GM12878 (cell line): ENCODE results near the gene BPI. TPM values are rescaled to one million over a fixed set of nuclear protein-coding genes. Genes with fewer than 3 reads are reported as not detected.

ENCODE experiments used
- ATAC-seq: fragments of 200-7000 bp; cut with Tn5 transposase; 3 replicates; pipeline ENCODE4 v1.9.1; 2020; ENCODE audit warnings: mild to moderate bottlenecking, moderate library complexity
- BruUV-seq: library from RNA; stranded (reverse); fragments of 400-500 nt; replicated peaks from 2 replicates; lab custom pipeline; 2021; lab: Mats Ljungman, UMichigan
- CTCF ChIA-PET: fragments of 300-600 bp; sonication (Branson Sonifier 250); formaldehyde crosslinking; extraction: SDS; loops from one replicate; lab custom pipeline; 2021; ENCODE audit warnings: inconsistent platforms; lab: Yijun Ruan, JAX
- POLR2A ChIA-PET: fragments of 350-600 bp; formaldehyde crosslinking; extraction: SDS; loops from one replicate; lab custom pipeline; 2021; ENCODE audit warnings: inconsistent platforms; lab: Charles Lee
- RAD21 ChIA-PET: fragments of 300-600 bp; sonication (Branson Sonifier 250); formaldehyde crosslinking; loops from one replicate; lab custom pipeline; 2023; ENCODE audit warnings: antibody characterized with exemption; ENCODE audit not compliant: unreplicated experiment; lab: Charles Lee
- SMC1A ChIA-PET: fragments of 300-600 bp; sonication (Branson Sonifier 250); formaldehyde crosslinking; loops from one replicate; lab custom pipeline; 2023; ENCODE audit not compliant: unreplicated experiment, uncharacterized antibody; lab: Charles Lee
- DNase-seq: peaks from one replicate; pipeline ENCODE4 v3.0.0-alpha.2; 2011; ENCODE audit warnings: low read depth, low spot score
- FAIRE-seq: peaks from 3 replicates; lab custom pipeline; 2011; peaks lifted over from hg19 to GRCh38; lab: Jason Lieb, UNC
- H2AFZ ChIP-seq: 2 replicates; pipeline ENCODE4 v1.6.0; 2011; ENCODE audit warnings: low read depth, low read length, control low read depth; ENCODE audit not compliant: control insufficient read depth
- H3K27ac ChIP-seq: 2 replicates; pipeline ENCODE4 v1.5.1; 2011; ENCODE audit warnings: control low read depth; ENCODE audit not compliant: control insufficient read depth, insufficient read depth
- H3K27me3 ChIP-seq, 2 experiments: replicated peaks in 1 of 2; 2 replicates each; pipeline versions ENCODE4 v1.6.0 to v1.6.1; 2011; ENCODE audit warnings: low read length in 1 of 2; ENCODE audit not compliant: control insufficient read depth in 2 of 2, insufficient read depth in 2 of 2
- H3K36me3 ChIP-seq, 2 experiments: 2 replicates each; pipeline ENCODE4 v1.5.1; 2011; ENCODE audit warnings: low read length in 1 of 2; ENCODE audit not compliant: control insufficient read depth in 2 of 2, insufficient read depth in 2 of 2
- H3K4me1 ChIP-seq: 2 replicates; pipeline ENCODE4 v1.6.1; 2011; ENCODE audit warnings: mild to moderate bottlenecking, low read length, moderate library complexity, mixed read lengths; ENCODE audit not compliant: control insufficient read depth, insufficient read depth
- H3K4me2 ChIP-seq: 2 replicates; pipeline ENCODE4 v1.6.0; 2011; ENCODE audit warnings: control low read depth; ENCODE audit not compliant: control insufficient read depth, insufficient read depth
- H3K4me3 ChIP-seq: fragments of 200-600 bp; sonication (generic); 2 replicates; pipeline ENCODE4 v1.5.1; 2016
- H3K79me2 ChIP-seq: 2 replicates; pipeline ENCODE4 v1.6.0; 2011; ENCODE audit warnings: low read length; ENCODE audit not compliant: control insufficient read depth, insufficient read depth
- H3K9ac ChIP-seq: 2 replicates; pipeline ENCODE4 v1.8.0; 2011; ENCODE audit warnings: low read length, control low read depth, mixed read lengths; ENCODE audit not compliant: control insufficient read depth, insufficient read depth
- H3K9me3 ChIP-seq: replicated peaks from 3 replicates; pipeline ENCODE4 v1.5.1; 2011; ENCODE audit warnings: mild to moderate bottlenecking, low read length; ENCODE audit not compliant: control insufficient read depth, insufficient read depth
- H4K20me1 ChIP-seq: 2 replicates; pipeline ENCODE4 v1.6.0; 2011; ENCODE audit not compliant: control insufficient read depth, insufficient read depth
- BHLHE40 ChIP-seq, 2 experiments: fragments of 450-650 bp in 1 of 2; IDR thresholded peaks; 2 replicates each; pipeline ENCODE4 v1.6.1; 2011 to 2017; ENCODE audit warnings: low read depth in 2 of 2, borderline replicate concordance in 1 of 2, improper control_type of control experiment in 1 of 2, low read length in 1 of 2, mild to moderate bottlenecking in 1 of 2
- BRCA1 ChIP-seq: IDR thresholded peaks from 2 replicates; pipeline ENCODE4 v1.6.1; 2011; ENCODE audit warnings: low read depth, low read length, improper control_type of control experiment
- CEBPB ChIP-seq, 2 experiments: fragments of 150-350 bp in 1 of 2; IDR thresholded peaks; 2 replicates each; pipeline ENCODE4 v1.6.1; 2012 to 2014; ENCODE audit warnings: low read depth in 2 of 2, low read length in 2 of 2, borderline replicate concordance in 1 of 2, inconsistent platforms in 1 of 2
- CREB1 ChIP-seq: IDR thresholded peaks from 2 replicates; pipeline ENCODE4 v1.6.1; 2012; ENCODE audit warnings: low read depth, mild to moderate bottlenecking, inconsistent platforms
- E2F4 ChIP-seq: IDR thresholded peaks from 2 replicates; pipeline ENCODE4 v1.6.1; 2012; ENCODE audit warnings: low read depth, low read length, improper control_type of control experiment
- EED ChIP-seq: sonication (generic); IDR thresholded peaks from 2 replicates; pipeline ENCODE4 v1.6.1; 2016; ENCODE audit warnings: antibody characterized with exemption, low read depth
- JUND ChIP-seq: IDR thresholded peaks from 2 replicates; pipeline ENCODE4 v1.6.1; 2012; ENCODE audit warnings: low read depth, mild to moderate bottlenecking, low read length, improper control_type of control experiment, moderate library complexity
- KAT2A ChIP-seq: conservative IDR thresholded peaks from 2 replicates; pipeline ENCODE4 v1.6.1; 2011; ENCODE audit warnings: low read depth, low read length; ENCODE audit not compliant: control insufficient read depth
- MYC ChIP-seq: IDR thresholded peaks from 2 replicates; pipeline ENCODE4 v1.6.1; 2011; ENCODE audit warnings: mild to moderate bottlenecking, low read length, moderate library complexity, inconsistent platforms; ENCODE audit not compliant: insufficient read depth, insufficient replicate concordance, insufficient read length, severe bottlenecking
- NFXL1 ChIP-seq: fragments of 450-650 bp; IDR thresholded peaks from 2 replicates; pipeline ENCODE4 v1.6.1; 2017; ENCODE audit warnings: antibody characterized with exemption, mild to moderate bottlenecking, borderline replicate concordance
- PAX8 ChIP-seq: fragments of 450-650 bp; IDR thresholded peaks from 2 replicates; pipeline ENCODE4 v1.6.1; 2017; ENCODE audit warnings: mild to moderate bottlenecking, moderate library complexity
- PML ChIP-seq: IDR thresholded peaks from 2 replicates; pipeline ENCODE4 v1.6.1; 2012; ENCODE audit warnings: low read length, inconsistent platforms
- RUNX3 ChIP-seq: IDR thresholded peaks from 2 replicates; pipeline ENCODE4 v1.6.1; 2012; ENCODE audit warnings: low read length, inconsistent platforms
- SREBF2 ChIP-seq: IDR thresholded peaks from 2 replicates; pipeline ENCODE4 v1.6.1; 2012; ENCODE audit warnings: mild to moderate bottlenecking, low read length
- STAT3 ChIP-seq: IDR thresholded peaks from 2 replicates; pipeline ENCODE4 v1.6.1; 2011; ENCODE audit warnings: low read depth, low read length, improper control_type of control experiment
- WRNIP1 ChIP-seq: IDR thresholded peaks from 2 replicates; pipeline ENCODE4 v1.6.1; 2011; ENCODE audit warnings: low read depth, low read length, improper control_type of control experiment, borderline replicate concordance
- ZNF622 ChIP-seq: fragments of 450-650 bp; IDR thresholded peaks from 2 replicates; pipeline ENCODE4 v1.6.1; 2017; ENCODE audit warnings: mild to moderate bottlenecking, inconsistent platforms
- WGBS: methylation state at CpG from one replicate; pipeline ENCODE4 v1.1.6; 2016; ENCODE audit warnings: low lambda C conversion rate; ENCODE audit not compliant: insufficient replicate concordance, insufficient coverage; ENCODE audit errors: missing lambda C conversion rate; 5-methylcytosine and 5-hydroxymethylcytosine counted together
- in situ Hi-C: fragments of 300-500 bp; cut with MboI; formaldehyde crosslinking; loops from 9 replicates; pipeline ENCODE4 v1.14.3; 2018; ENCODE audit warnings: mixed read lengths
- intact Hi-C: fragments of 100-400 bp; cut with micrococcal nuclease; formaldehyde crosslinking; loops from one replicate; pipeline ENCODE4 v1.14.2; 2022; ENCODE audit not compliant: unreplicated experiment
- polyA plus RNA-seq, 11 experiments: library from polyadenylated mRNA; depleted of rRNA in 4 of 11; unstranded in 6 of 11; stranded (reverse) in 5 of 11; fragments of >200 nt; fragmentation: Nextera tagmentation in 4 of 11; fragmentation: Illumina TruSeq in 1 of 11; extraction: Ambion mirVana in 4 of 11; extraction: Trizol in 1 of 11; gene quantifications; 1 replicate in 1 of 11; 2 replicates in 10 of 11; pipeline versions ENCODE4 v1.2.1 to v1.2.3, GENCODE V29; 2011 to 2016; ENCODE audit warnings: inconsistent platforms in 2 of 11, missing spikeins in 2 of 11, low read depth in 1 of 11
- total RNA-seq, 4 experiments: library from RNA; depleted of rRNA in 3 of 4; stranded (reverse); fragments of >200 nt in 3 of 4; fragmentation: Illumina TruSeq in 1 of 4; extraction: Trizol in 1 of 4; gene quantifications; 2 replicates each; pipeline versions ENCODE4 v1.2.1 to v1.2.3, GENCODE V29; 2013 to 2021
- TF ChIP-seq, protein P1 (sequence below): IDR thresholded peaks from 2 replicates; pipeline ENCODE4 v1.6.1; 2012; ENCODE audit warnings: low read depth, low read length, improper control_type of control experiment
- TF ChIP-seq, protein P2 (sequence below): fragments of 450-650 bp; IDR thresholded peaks from 2 replicates; pipeline ENCODE4 v1.6.1; 2018; ENCODE audit warnings: borderline replicate concordance, mild to moderate bottlenecking; ENCODE audit not compliant: partially characterized antibody

The BPI gene
- total and polyA plus RNA-seq, 10 of the 15 experiments (the other 5 are each of a cell fraction or from before 2014, with no cell fraction given): not detected

DNA sequence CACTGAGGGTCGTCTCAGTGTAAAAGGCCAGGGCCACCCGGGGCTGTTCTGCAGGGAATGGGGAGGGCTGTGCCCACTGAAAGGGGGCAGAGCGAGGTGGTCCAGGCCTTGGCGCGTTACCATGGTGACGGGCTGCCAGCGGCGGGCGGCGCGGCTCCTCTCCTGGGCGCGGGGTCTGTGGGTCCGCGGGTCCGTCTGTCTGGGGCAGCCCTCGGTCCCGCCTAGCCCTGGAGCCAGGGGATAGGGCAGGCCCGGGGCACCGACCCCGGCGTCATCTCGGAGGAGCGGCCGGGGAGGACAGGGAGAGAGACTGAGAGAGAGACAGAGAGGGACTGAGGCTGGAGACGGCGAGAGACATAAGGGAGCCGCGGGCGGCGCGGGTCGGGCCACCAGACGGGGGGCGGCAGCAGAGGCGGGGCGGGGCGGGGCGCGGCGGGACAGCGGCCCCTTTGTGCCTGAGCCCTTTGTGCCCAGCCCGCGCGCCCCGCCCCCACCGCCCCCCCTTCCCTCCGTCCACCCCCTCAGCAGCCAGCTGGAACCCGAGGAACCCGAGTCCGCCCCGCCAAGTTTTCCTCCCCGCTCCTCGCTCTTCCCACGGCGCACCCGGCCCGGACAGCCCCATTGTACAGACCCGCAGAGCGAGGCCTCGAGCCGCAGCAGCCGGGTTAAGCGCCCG is 43.4 kb upstream of the BPI start, which contains the start of gene KIAA1755:
KIAA1755 (minus strand) TSS at position 358 of the 676 bp plus-strand sequence; CDS start at position 123, 235 bp downstream.
- ChIA-PET RAD21 (no interaction called here), SMC1A (no interaction called here), CTCF (no interaction called here), POLR2A (no interaction called here)
- Histone ChIP-seq H3K9me3 (no peaks in the 10 kb centered on the region), H3K9ac (no peak within 1 kb of the TSS), H3K79me2 (no peaks in the 10 kb centered on the region), H3K36me3 (no peaks in the 10 kb centered on the region), H3K27ac (no peak within 1 kb of the TSS), H3K4me3 (no peak within 1 kb of the TSS), H4K20me1 (no peaks in the 10 kb centered on the region), H3K27me3 (peaks cover 9% of the 10 kb centered on the region in 2 experiments; a peak in 3 of 4 replicates), H2AFZ (no peak within 1 kb of the TSS), H3K4me1 (no peaks in the 10 kb centered on the region)
- WGBS: 21% methylated on average over 21 of the region's 65 CpGs
- no peak for DNase-seq
- BruUV-seq: no TSS peak
- in situ Hi-C loops: no loop called here
- TF ChIP-seq EED (no peak), CREB1 (no peak), BHLHE40 (IDR thresholded peaks at IDR 0.05; ENCODE audit: borderline replicate concordance in 1 of 2, low read depth in 2 of 2, low read length in 1 of 2) (no peak), SREBF2 (no peak), BRCA1 (no peak), STAT3 (no peak), JUND (no peak), PAX8 (no peak), RUNX3 (no peak), NFXL1 (no peak), PML (no peak), CEBPB (IDR thresholded peaks at IDR 0.05; ENCODE audit: borderline replicate concordance in 1 of 2, low read depth in 2 of 2, low read length in 2 of 2) (no peak), ZNF622 (no peak), WRNIP1 (no peak), MYC (no peak), E2F4 (no peak), KAT2A (no peak)
- TF ChIP-seq, protein P1, sequence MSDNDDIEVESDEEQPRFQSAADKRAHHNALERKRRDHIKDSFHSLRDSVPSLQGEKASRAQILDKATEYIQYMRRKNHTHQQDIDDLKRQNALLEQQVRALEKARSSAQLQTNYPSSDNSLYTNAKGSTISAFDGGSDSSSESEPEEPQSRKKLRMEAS: no peak
- TF ChIP-seq, protein P2, sequence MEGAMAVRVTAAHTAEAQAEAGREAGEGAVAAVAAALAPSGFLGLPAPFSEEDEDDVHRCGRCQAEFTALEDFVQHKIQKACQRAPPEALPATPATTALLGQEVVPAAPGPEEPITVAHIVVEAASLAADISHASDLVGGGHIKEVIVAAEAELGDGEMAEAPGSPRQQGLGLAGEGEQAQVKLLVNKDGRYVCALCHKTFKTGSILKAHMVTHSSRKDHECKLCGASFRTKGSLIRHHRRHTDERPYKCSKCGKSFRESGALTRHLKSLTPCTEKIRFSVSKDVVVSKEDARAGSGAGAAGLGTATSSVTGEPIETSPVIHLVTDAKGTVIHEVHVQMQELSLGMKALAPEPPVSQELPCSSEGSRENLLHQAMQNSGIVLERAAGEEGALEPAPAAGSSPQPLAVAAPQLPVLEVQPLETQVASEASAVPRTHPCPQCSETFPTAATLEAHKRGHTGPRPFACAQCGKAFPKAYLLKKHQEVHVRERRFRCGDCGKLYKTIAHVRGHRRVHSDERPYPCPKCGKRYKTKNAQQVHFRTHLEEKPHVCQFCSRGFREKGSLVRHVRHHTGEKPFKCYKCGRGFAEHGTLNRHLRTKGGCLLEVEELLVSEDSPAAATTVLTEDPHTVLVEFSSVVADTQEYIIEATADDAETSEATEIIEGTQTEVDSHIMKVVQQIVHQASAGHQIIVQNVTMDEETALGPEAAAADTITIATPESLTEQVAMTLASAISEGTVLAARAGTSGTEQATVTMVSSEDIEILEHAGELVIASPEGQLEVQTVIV: no peak
- TF ChIP-seq, all 136 proteins: peak for 0
- no peak within 1 kb of the TSS for H3K4me2 ChIP-seq
- intact Hi-C loops: no loop called here
- no peak for ATAC-seq
- FAIRE-seq: no peak
